H9 (cell line): ENCODE data around the gene TRIM38. TPM values are rescaled to one million over a fixed set of nuclear protein-coding genes. Genes with fewer than 3 reads are reported as not detected.
A peak's percentile ranks its signal among the peaks of the same experiment; 100 is the strongest.

Experiments used
- DNase-seq: peaks from one replicate; pipeline ENCODE4 v3.0.0-alpha.2; 2017
- H2AFZ ChIP-seq: one replicate; pipeline ENCODE4 v1.6.1; 2013; ENCODE audit warnings: mild to moderate bottlenecking, low read length, control low read depth, moderate library complexity
- H2AK5ac ChIP-seq: 2 replicates; pipeline ENCODE4 v1.6.1; 2013; ENCODE audit warnings: low read length, control low read depth, mixed read lengths; ENCODE audit not compliant: insufficient read length
- H2BK120ac ChIP-seq: one replicate; pipeline ENCODE4 v1.6.1; 2013; ENCODE audit warnings: low read depth, mild to moderate bottlenecking, low read length, control low read depth, inconsistent platforms; ENCODE audit not compliant: poor library complexity, severe bottlenecking
- H2BK12ac ChIP-seq: 2 replicates; pipeline ENCODE4 v1.6.1; 2013; ENCODE audit warnings: low read length, control low read depth, mixed read lengths, low read depth; ENCODE audit not compliant: insufficient read length
- H2BK15ac ChIP-seq: 2 replicates; pipeline ENCODE4 v1.6.1; 2013; ENCODE audit warnings: low read depth, low read length, control low read depth
- H2BK20ac ChIP-seq: one replicate; pipeline ENCODE4 v1.6.1; 2013; ENCODE audit warnings: low read depth, mild to moderate bottlenecking, low read length, control low read depth, inconsistent platforms; ENCODE audit not compliant: poor library complexity, severe bottlenecking
- H2BK5ac ChIP-seq: 2 replicates; pipeline ENCODE4 v1.6.1; 2013; ENCODE audit warnings: low read length, control low read depth, mixed read lengths; ENCODE audit not compliant: insufficient read length
- H3K14ac ChIP-seq: 2 replicates; pipeline ENCODE4 v1.6.1; 2013; ENCODE audit warnings: low read length, control low read depth; ENCODE audit not compliant: insufficient read depth
- H3K18ac ChIP-seq: 2 replicates; pipeline ENCODE4 v1.6.1; 2013; ENCODE audit warnings: low read depth, mild to moderate bottlenecking, mixed read lengths, low read length, control low read depth; ENCODE audit not compliant: insufficient read length
- H3K23ac ChIP-seq: 2 replicates; pipeline ENCODE4 v1.6.1; 2013; ENCODE audit warnings: low read length, control low read depth, mixed read lengths, low read depth; ENCODE audit not compliant: insufficient read length
- H3K23me2 ChIP-seq: 2 replicates; pipeline ENCODE4 v1.6.1; 2013; ENCODE audit warnings: low read depth, mild to moderate bottlenecking, mixed read lengths, low read length, control low read depth; ENCODE audit not compliant: insufficient read length, poor library complexity, severe bottlenecking
- H3K27ac ChIP-seq: 2 replicates; pipeline ENCODE4 v1.5.1; 2013; ENCODE audit warnings: low read length, control low read depth, mixed read lengths, low read depth; ENCODE audit not compliant: insufficient read length
- H3K27me3 ChIP-seq: 2 replicates; pipeline ENCODE4 v1.6.1; 2013; ENCODE audit warnings: low read length, control low read depth, inconsistent platforms; ENCODE audit not compliant: insufficient read depth
- H3K4ac ChIP-seq: 2 replicates; pipeline ENCODE4 v1.6.1; 2013; ENCODE audit warnings: low read depth, mild to moderate bottlenecking, control low read depth, inconsistent platforms, low read length, moderate library complexity
- H3K4me1 ChIP-seq: 2 replicates; pipeline ENCODE4 v1.6.1; 2013; ENCODE audit warnings: low read length, control low read depth, inconsistent platforms; ENCODE audit not compliant: insufficient read depth
- H3K4me2 ChIP-seq: 2 replicates; pipeline ENCODE4 v1.6.1; 2013; ENCODE audit warnings: low read length, control low read depth, mixed read lengths; ENCODE audit not compliant: insufficient read length, insufficient read depth
- H3K56ac ChIP-seq: 2 replicates; pipeline ENCODE4 v1.6.1; 2013; ENCODE audit warnings: low read depth, mild to moderate bottlenecking, mixed read lengths, low read length, control low read depth; ENCODE audit not compliant: insufficient read length
- H3K79me1 ChIP-seq: 2 replicates; pipeline ENCODE4 v1.6.1; 2013; ENCODE audit warnings: low read depth, mild to moderate bottlenecking, moderate library complexity, low read length, control low read depth, inconsistent platforms; ENCODE audit not compliant: insufficient read depth, poor library complexity, severe bottlenecking
- H3K79me2 ChIP-seq: 2 replicates; pipeline ENCODE4 v1.6.1; 2013; ENCODE audit warnings: low read length, control low read depth, inconsistent platforms; ENCODE audit not compliant: insufficient read depth
- H3K9ac ChIP-seq: 2 replicates; pipeline ENCODE4 v1.6.1; 2013; ENCODE audit warnings: low read length, control low read depth, mixed read lengths; ENCODE audit not compliant: insufficient read length; ENCODE audit errors: extremely low read depth
- H3K9me3 ChIP-seq: one replicate; pipeline ENCODE4 v1.6.1; 2013; ENCODE audit warnings: low read depth, low read length, inconsistent platforms; ENCODE audit not compliant: control insufficient read depth
- H3T11ph ChIP-seq: one replicate; pipeline ENCODE4 v1.6.1; 2013; ENCODE audit warnings: mild to moderate bottlenecking, low read length, control low read depth, inconsistent platforms
- H4K20me1 ChIP-seq: one replicate; pipeline ENCODE4 v1.6.1; 2013; ENCODE audit not compliant: control insufficient read depth, insufficient read length, insufficient read depth
- H4K5ac ChIP-seq: 2 replicates; pipeline ENCODE4 v1.6.1; 2013; ENCODE audit warnings: low read depth, mild to moderate bottlenecking, mixed read lengths, low read length, control low read depth; ENCODE audit not compliant: insufficient read length
- H4K8ac ChIP-seq: replicated peaks from 2 replicates; pipeline ENCODE4 v1.6.1; 2013; ENCODE audit warnings: low read length, control low read depth, mixed read lengths, low read depth; ENCODE audit not compliant: insufficient read length
- H4K91ac ChIP-seq: 2 replicates; pipeline ENCODE4 v1.6.1; 2013; ENCODE audit warnings: low read depth, mild to moderate bottlenecking, moderate library complexity, mixed read lengths, low read length, control low read depth; ENCODE audit not compliant: insufficient read length
- H3K27ac Mint-ChIP-seq, 3 experiments: 2 replicates in 2 of 3; 3 replicates in 1 of 3; pipeline ENCODE4 v1.8.0; 2020 to 2021; ENCODE audit warnings: mixed read lengths in 3 of 3, mild to moderate bottlenecking in 1 of 3, moderate library complexity in 1 of 3
- H3K27me3 Mint-ChIP-seq: 2 replicates; pipeline ENCODE4 v1.8.0; 2021; ENCODE audit warnings: low read depth, mild to moderate bottlenecking, moderate library complexity, mixed read lengths
- H3K36me3 Mint-ChIP-seq, 3 experiments: 2 replicates in 2 of 3; 3 replicates in 1 of 3; pipeline ENCODE4 v1.8.0; 2020 to 2021; ENCODE audit warnings: low read depth in 3 of 3, mixed read lengths in 3 of 3; ENCODE audit not compliant: insufficient read depth in 1 of 3
- H3K4me1 Mint-ChIP-seq, 2 experiments: 2 replicates each; pipeline ENCODE4 v1.8.0; 2020; ENCODE audit warnings: mixed read lengths in 2 of 2
- H3K4me3 Mint-ChIP-seq, 2 experiments: 2 replicates in 1 of 2; 3 replicates in 1 of 2; pipeline ENCODE4 v1.8.0; 2020 to 2021; ENCODE audit warnings: mild to moderate bottlenecking in 2 of 2, mixed read lengths in 2 of 2, moderate library complexity in 1 of 2
- H3K9me3 Mint-ChIP-seq, 2 experiments: 2 replicates in 1 of 2; 3 replicates in 1 of 2; pipeline ENCODE4 v1.8.0; 2020; ENCODE audit warnings: mild to moderate bottlenecking in 2 of 2, mixed read lengths in 2 of 2, moderate library complexity in 1 of 2
- total RNA-seq: library from RNA; stranded (reverse); gene quantifications from 2 replicates; pipeline ENCODE4 v1.2.1, GENCODE V29; 2021
- TF ChIP-seq, protein P1 (sequence below): fragments of 200-600 bp; sonication (generic); conservative IDR thresholded peaks from 3 replicates; pipeline ENCODE4 v1.8.0; 2021; ENCODE audit warnings: antibody characterized with exemption, mild to moderate bottlenecking

Gene TRIM38
- total RNA-seq, 1 experiment from 2014 or later, result 0.61 TPM

DNA sequence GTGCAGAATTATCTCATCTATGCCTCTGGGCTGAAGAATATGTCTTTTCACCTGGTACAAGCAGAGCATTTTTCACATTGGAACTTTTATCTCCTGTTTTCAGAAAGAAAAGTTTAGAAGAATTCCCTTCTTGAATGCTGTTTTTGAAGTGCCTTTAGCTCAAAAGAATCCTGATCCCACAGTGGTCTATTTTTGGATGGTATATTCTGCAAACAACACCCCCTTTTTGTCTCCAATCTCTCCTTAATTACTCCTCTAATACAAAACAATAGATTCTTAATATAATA is 66.9 kb downstream of the TRIM38 start:
- no peaks in the 10 kb centered on the region for H3K27me3 ChIP-seq
- no peak for DNase-seq
- H3K9me3 ChIP-seq, result no peaks in the 10 kb centered on the region
- no peak overlapping the region for H3K56ac ChIP-seq
- peaks cover 24% of the 10 kb centered on the region for H3K23me2 ChIP-seq
- H3K79me1 ChIP-seq, result no peaks in the 10 kb centered on the region
- no peak overlapping the region for H3K4me2 ChIP-seq
- H3K4me1 ChIP-seq, result no peaks in the 10 kb centered on the region; the same call in 1 of the 2 replicates
- H3K18ac ChIP-seq, result no peak overlapping the region
- peak overlapping the region in 1 of 2 experiments; percentile 73; a peak in 2 of 5 replicates for H3K4me3 Mint-ChIP-seq
- no peak overlapping the region for H2BK15ac ChIP-seq
- no peak overlapping the region for H2AFZ ChIP-seq
- no peak overlapping the region for H2BK5ac ChIP-seq
- no peak overlapping the region for H4K8ac ChIP-seq
- H4K5ac ChIP-seq, result no peak overlapping the region
- no peaks in the 10 kb centered on the region; the same call in 1 of the 2 replicates for H3K27me3 Mint-ChIP-seq
- H2BK120ac ChIP-seq, result no peak overlapping the region
- H3K27ac ChIP-seq, result peak overlapping the region; percentile 96
- no peaks in the 10 kb centered on the region for H4K20me1 ChIP-seq
- no peak overlapping the region for H3K9ac ChIP-seq
- H3T11ph ChIP-seq, result no peak overlapping the region
- H3K27ac Mint-ChIP-seq, result peak overlapping the region; percentile 96 to 99 (median 97); a peak in 5 of 7 replicates
- H3K79me2 ChIP-seq, result no peaks in the 10 kb centered on the region
- no peak overlapping the region for H3K23ac ChIP-seq
- H2BK12ac ChIP-seq, result no peak overlapping the region
- no peak overlapping the region for H2BK20ac ChIP-seq
- no peak overlapping the region for H2AK5ac ChIP-seq
- no peaks in the 10 kb centered on the region; a peak in 1 of 5 replicates for H3K9me3 Mint-ChIP-seq
- TF ChIP-seq, protein P1, sequence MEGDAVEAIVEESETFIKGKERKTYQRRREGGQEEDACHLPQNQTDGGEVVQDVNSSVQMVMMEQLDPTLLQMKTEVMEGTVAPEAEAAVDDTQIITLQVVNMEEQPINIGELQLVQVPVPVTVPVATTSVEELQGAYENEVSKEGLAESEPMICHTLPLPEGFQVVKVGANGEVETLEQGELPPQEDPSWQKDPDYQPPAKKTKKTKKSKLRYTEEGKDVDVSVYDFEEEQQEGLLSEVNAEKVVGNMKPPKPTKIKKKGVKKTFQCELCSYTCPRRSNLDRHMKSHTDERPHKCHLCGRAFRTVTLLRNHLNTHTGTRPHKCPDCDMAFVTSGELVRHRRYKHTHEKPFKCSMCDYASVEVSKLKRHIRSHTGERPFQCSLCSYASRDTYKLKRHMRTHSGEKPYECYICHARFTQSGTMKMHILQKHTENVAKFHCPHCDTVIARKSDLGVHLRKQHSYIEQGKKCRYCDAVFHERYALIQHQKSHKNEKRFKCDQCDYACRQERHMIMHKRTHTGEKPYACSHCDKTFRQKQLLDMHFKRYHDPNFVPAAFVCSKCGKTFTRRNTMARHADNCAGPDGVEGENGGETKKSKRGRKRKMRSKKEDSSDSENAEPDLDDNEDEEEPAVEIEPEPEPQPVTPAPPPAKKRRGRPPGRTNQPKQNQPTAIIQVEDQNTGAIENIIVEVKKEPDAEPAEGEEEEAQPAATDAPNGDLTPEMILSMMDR, result no peak
- peaks cover 58 to 63% of the 10 kb centered on the region in 2 experiments for H3K4me1 Mint-ChIP-seq
- no peak overlapping the region for H4K91ac ChIP-seq
- no peak overlapping the region; the same call in 1 of the 2 replicates for H3K4ac ChIP-seq
- H3K36me3 Mint-ChIP-seq, result no peaks in the 10 kb centered on the region
- no peak overlapping the region for H3K14ac ChIP-seq
